NCI-H524 (cell line): ENCODE measurements around the gene PGAP6.

Experiments
- DNase-seq, 2 experiments: peaks; one replicate each; lab custom pipeline; 2025; lab: John Stamatoyannopoulos, UW

PGAP6 gene

GRCh38 chr16:324451-325334, 57.1 kb downstream of the PGAP6 start:
- DNase-seq, result no peak

GRCh38 chr16:324201-324450, 57.7 kb downstream of the PGAP6 start:
- no peak for DNase-seq

GRCh38 chr16:322476-323143, 59.2 kb downstream of the PGAP6 start:
- DNase-seq, result no peak

GRCh38 chr16:321532-321931, 60.2 kb downstream of the PGAP6 start:
- no peak for DNase-seq
